AG04449 (cell line): Measurements from ENCODE around the gene CEP135.

Source experiments
- CTCF ChIA-PET: fragments of 350-600 bp; formaldehyde crosslinking; extraction: SDS; loops from one replicate; lab custom pipeline; 2021; ENCODE audit warnings: antibody characterized with exemption; lab: Yijun Ruan, JAX
- POLR2A ChIA-PET: fragments of 400-600, 350-600 bp; formaldehyde crosslinking; extraction: SDS; loops from one replicate; lab custom pipeline; 2020; ENCODE audit warnings: antibody characterized with exemption, inconsistent platforms; lab: Yijun Ruan, JAX
- DNase-seq: peaks from one replicate; pipeline ENCODE4 v3.0.0-alpha.2; 2010; ENCODE audit warnings: low read depth, low spot score
- H3K4me3 ChIP-seq: 2 replicates; pipeline ENCODE4 v1.5.1; 2011; ENCODE audit warnings: low read depth, mild to moderate bottlenecking, control low read depth, low read length
- TF ChIP-seq, protein P1 (sequence below): IDR thresholded peaks from one replicate; pipeline ENCODE4 v1.5.1; 2011; ENCODE audit warnings: mild to moderate bottlenecking, moderate library complexity, low read length, control low read depth, inconsistent platforms; ENCODE audit not compliant: insufficient read depth; ENCODE audit errors: missing control alignments

CEP135 gene

DNA sequence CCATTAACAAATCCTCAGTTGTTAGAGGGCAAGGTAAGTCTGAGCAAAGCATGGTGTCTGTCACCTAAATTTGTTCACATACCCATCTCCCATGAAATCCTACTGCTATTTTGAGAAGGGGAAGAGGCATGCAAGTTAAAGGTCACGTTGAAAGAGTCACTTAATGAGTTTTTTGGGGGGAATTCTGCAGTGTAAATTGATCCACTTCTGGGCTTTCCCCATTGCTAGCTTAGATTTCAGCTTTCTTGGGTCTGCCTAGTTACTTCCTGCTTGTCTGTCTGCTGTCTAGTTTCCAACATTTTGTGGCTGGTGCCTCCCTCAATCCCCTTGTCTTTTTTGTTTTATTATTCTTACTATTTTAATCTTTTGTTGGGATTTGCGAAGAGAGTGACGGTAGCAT lies 32.0 kb downstream of the CEP135 start:
- no peak for DNase-seq
- no peak overlapping the region for H3K4me3 ChIP-seq
- ChIA-PET POLR2A (no interaction called here), CTCF (interaction anchor here (1.1 kb wide), 1 partner anchor 114 kb away, joined by 3 read pairs; no protein-coding TSS in a partner anchor)
- TF ChIP-seq, protein P1, sequence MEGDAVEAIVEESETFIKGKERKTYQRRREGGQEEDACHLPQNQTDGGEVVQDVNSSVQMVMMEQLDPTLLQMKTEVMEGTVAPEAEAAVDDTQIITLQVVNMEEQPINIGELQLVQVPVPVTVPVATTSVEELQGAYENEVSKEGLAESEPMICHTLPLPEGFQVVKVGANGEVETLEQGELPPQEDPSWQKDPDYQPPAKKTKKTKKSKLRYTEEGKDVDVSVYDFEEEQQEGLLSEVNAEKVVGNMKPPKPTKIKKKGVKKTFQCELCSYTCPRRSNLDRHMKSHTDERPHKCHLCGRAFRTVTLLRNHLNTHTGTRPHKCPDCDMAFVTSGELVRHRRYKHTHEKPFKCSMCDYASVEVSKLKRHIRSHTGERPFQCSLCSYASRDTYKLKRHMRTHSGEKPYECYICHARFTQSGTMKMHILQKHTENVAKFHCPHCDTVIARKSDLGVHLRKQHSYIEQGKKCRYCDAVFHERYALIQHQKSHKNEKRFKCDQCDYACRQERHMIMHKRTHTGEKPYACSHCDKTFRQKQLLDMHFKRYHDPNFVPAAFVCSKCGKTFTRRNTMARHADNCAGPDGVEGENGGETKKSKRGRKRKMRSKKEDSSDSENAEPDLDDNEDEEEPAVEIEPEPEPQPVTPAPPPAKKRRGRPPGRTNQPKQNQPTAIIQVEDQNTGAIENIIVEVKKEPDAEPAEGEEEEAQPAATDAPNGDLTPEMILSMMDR = no peak

DNA sequence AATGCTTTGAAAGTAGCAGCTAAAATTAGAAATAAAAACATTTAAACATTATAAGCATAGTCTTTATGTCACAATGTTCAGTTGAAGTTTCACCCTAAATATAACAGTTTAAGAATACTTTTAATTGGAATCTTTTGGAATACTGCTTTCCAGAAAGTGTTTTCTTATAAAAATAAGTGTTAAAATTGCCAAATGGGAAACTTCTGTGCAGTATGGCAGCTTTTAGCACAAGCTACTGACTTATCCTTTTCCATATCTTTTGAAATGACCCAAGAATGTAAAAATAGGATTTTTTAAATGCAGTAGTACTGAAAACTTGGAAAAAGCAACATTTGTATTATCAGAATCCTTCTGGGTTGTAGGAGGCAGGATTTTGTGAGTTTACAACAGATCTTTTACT lies 34.2 kb downstream of the CEP135 start:
- ChIA-PET POLR2A (no interaction called here), CTCF (no interaction called here)
- TF ChIP-seq, protein P1 = no peak
- no peak overlapping the region for H3K4me3 ChIP-seq
- no peak for DNase-seq

DNA sequence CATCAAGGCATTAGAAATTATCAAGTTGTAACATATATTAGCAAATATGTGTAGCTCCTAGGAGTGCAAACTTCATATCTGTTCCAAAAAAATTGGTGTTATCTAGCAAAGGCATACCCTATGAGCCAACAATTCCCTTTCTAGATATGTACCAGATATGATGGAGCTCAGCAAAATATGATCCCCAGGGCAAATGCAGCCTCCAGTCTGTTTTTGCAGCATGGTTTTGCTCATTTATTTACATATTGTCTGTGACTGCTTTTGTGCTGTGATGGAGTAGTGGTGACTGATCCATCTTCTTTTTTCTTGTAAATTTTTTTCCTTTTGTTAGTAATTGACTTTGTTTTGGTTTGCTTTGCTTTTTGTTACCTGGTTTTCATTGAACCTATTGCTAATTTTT lies 41.0 kb downstream of the CEP135 start:
- TF ChIP-seq, protein P1 = no peak
- no peak for DNase-seq
- no peak overlapping the region for H3K4me3 ChIP-seq
- ChIA-PET CTCF (no interaction called here), POLR2A (no interaction called here)

DNA sequence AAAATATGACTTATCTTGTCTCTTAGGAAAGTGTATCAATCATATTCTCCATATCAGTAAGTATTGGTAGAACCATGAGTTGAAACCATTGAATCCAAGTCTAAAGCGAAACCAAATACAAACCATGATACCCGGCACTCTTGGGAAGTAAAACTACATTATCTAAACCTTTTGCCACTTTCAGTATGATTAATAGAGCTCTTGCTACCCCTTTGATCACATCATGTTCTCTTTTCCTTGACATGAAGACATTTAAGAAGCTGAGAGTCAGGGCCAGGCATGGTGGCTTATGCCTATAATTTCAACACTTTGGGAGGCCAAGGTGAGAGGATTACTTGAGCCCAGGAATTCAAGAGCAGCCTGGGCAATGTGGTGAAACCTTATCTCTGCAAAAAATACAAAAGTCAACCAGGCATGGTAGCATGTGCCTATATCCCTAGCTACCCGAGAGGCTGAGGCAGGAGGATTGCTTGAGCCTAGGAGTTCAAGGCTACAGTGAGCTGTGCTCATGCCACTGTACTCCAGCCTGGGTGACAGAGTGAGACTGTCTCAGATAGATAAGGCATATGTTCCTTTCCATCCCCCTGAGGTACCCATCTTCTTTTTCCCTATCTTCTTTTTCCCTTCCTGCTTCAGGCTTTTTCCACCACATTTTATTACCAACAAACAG lies 45.4 kb downstream of the CEP135 start:
- ChIA-PET POLR2A (no interaction called here), CTCF (no interaction called here)
- DNase-seq = no peak
- no peak overlapping the region for H3K4me3 ChIP-seq
- TF ChIP-seq, protein P1 = no peak

DNA sequence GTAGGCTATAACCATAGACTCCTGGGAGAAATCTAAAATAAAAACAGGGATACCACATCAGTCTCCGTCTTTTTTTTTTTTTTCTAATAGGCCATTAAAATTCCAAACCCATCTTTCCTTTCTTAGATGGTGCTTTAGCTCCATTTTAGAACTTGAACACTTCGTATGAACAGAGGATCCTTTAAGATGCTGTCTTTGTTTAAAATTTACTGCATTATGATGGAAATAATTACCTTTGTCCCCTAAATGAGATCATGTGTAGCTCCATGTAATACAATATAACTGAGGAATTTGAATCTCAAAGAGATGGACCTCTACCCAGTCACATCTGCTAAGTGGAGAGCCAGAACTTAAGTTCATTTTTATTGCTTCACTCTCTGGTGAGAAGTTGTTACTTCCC lies 47.9 kb downstream of the CEP135 start:
- ChIA-PET CTCF (no interaction called here), POLR2A (no interaction called here)
- no peak for DNase-seq
- no peak overlapping the region for H3K4me3 ChIP-seq
- TF ChIP-seq, protein P1 = no peak

DNA sequence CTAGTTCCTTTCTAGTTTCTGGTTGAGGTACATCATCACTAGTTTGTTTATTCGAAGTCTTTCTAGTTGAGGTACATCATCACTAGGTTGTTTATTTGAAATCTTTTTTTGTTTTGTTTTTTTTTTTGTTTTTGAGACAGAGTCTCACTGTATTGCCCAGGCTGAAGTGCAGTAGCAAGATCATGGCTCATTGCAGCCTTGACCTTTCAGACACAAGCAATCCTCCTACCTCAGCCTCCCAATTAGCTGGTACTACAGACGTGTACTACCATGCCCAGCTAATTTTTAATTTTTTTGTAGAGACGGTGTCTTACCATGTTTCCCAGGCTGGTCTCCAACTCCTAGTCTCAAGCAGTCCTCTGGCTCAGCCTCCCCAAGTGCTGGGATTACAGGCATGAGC lies 54.9 kb downstream of the CEP135 start:
- TF ChIP-seq, protein P1 = no peak
- DNase-seq = no peak
- CTCF ChIA-PET = no interaction called here
- no peak overlapping the region for H3K4me3 ChIP-seq
- POLR2A ChIA-PET = no interaction called here
